A549 (cell line): ENCODE data around the gene ADH5. TPM values are rescaled to one million over a fixed set of nuclear protein-coding genes. Genes with fewer than 3 reads are reported as not detected.
A peak's percentile ranks its signal among the peaks of the same experiment; 100 is the strongest.

Experiments used
- ATAC-seq, 2 experiments: fragments of 200-7000 bp in 1 of 2; fragments of >200 bp in 1 of 2; cut with Nextera tagmentation in 1 of 2; cut with Tn5 transposase in 1 of 2; 3 replicates each; pipeline versions ENCODE4 v1.8.0 to v1.9.1; 2018 to 2020; ENCODE audit warnings: mild to moderate bottlenecking in 1 of 2, moderate library complexity in 1 of 2
- CTCF ChIA-PET: fragments of 300-600 bp; sonication (Branson Sonifier 250); formaldehyde crosslinking; extraction: SDS; loops from one replicate; lab custom pipeline; 2021; ENCODE audit warnings: antibody characterized with exemption, inconsistent platforms; lab: Yijun Ruan, JAX
- POLR2A ChIA-PET: fragments of 350-600 bp; formaldehyde crosslinking; extraction: SDS; loops from one replicate; lab custom pipeline; 2021; ENCODE audit warnings: antibody characterized with exemption, inconsistent platforms; lab: Yijun Ruan, JAX
- DNase-seq, 2 experiments: peaks; one replicate each; pipeline versions ENCODE4 v3.0.0 to v3.0.0-alpha.2; 2011 to 2016; ENCODE audit warnings: low read depth in 1 of 2, low spot score in 1 of 2
- FAIRE-seq: peaks from 2 replicates; lab custom pipeline; 2011; peaks lifted over from hg19 to GRCh38; lab: Jason Lieb, UNC
- H3K27ac ChIP-seq, 2 experiments: fragments of >200 bp; sonication (Bioruptor Twin); formaldehyde crosslinking; 3 replicates each; pipeline ENCODE4 v1.5.1; 2016 to 2017
- H3K4me1 ChIP-seq: fragments of >200 bp; sonication (Bioruptor Twin); formaldehyde crosslinking; 3 replicates; pipeline ENCODE4 v1.6.1; 2016
- H3K4me2 ChIP-seq: fragments of >200 bp; sonication (Bioruptor Twin); formaldehyde crosslinking; 3 replicates; pipeline ENCODE4 v1.6.1; 2016
- H3K4me3 ChIP-seq: fragments of >200 bp; sonication (Bioruptor Twin); formaldehyde crosslinking; 3 replicates; pipeline ENCODE4 v1.5.1; 2016
- H3K9me3 ChIP-seq: fragments of >200 bp; sonication (Bioruptor Twin); formaldehyde crosslinking; 3 replicates; pipeline ENCODE4 v1.6.1; 2016
- CBX2 ChIP-seq: fragments of 200-600 bp; sonication (generic); IDR thresholded peaks from 2 replicates; pipeline ENCODE4 v1.6.1; 2016; ENCODE audit warnings: low read depth, mild to moderate bottlenecking, borderline replicate concordance
- CBX8 ChIP-seq: fragments of 200-600 bp; sonication (generic); IDR thresholded peaks from 2 replicates; pipeline ENCODE4 v1.6.1; 2016
- CHD2 ChIP-seq: fragments of 150-350 bp; IDR thresholded peaks from 2 replicates; pipeline ENCODE4 v1.6.1; 2014; ENCODE audit warnings: low read length; ENCODE audit not compliant: partially characterized antibody
- EHF ChIP-seq: fragments of 250-450 bp; sonication (Bioruptor Pico); IDR thresholded peaks from 2 replicates; pipeline ENCODE4 v1.5.0; 2020; ENCODE audit warnings: mild to moderate bottlenecking
- FOSB ChIP-seq: fragments of 250-450 bp; sonication (Bioruptor Pico); IDR thresholded peaks from 2 replicates; pipeline ENCODE4 v1.5.0; 2020; ENCODE audit warnings: mild to moderate bottlenecking, moderate library complexity
- FOSL2 ChIP-seq, 2 experiments: fragments of 450-650 bp in 1 of 2; fragments of >200 bp in 1 of 2; sonication (Bioruptor Twin) in 1 of 2; formaldehyde crosslinking; IDR thresholded peaks; 2 replicates each; pipeline versions ENCODE4 v1.5.0 to v1.6.1; 2016 to 2020; ENCODE audit warnings: mild to moderate bottlenecking in 1 of 2, moderate library complexity in 1 of 2
- FOXS1 ChIP-seq: fragments of 250-450 bp; sonication (Bioruptor Pico); IDR thresholded peaks from 2 replicates; pipeline ENCODE4 v1.5.0; 2020; ENCODE audit warnings: mild to moderate bottlenecking, moderate library complexity
- JUNB ChIP-seq: fragments of >200 bp; sonication (Bioruptor Twin); formaldehyde crosslinking; IDR thresholded peaks from 2 replicates; pipeline ENCODE4 v1.6.1; 2016
- KDM5A ChIP-seq: fragments of 200-600 bp; sonication (generic); IDR thresholded peaks from 2 replicates; pipeline ENCODE4 v1.6.1; 2016; ENCODE audit warnings: antibody characterized with exemption, mild to moderate bottlenecking
- MAFK ChIP-seq: fragments of 450-650 bp; IDR thresholded peaks from 2 replicates; pipeline ENCODE4 v1.6.1; 2014; ENCODE audit not compliant: partially characterized antibody
- MAZ ChIP-seq: fragments of 150-350 bp; IDR thresholded peaks from 2 replicates; pipeline ENCODE4 v1.6.1; 2014; ENCODE audit warnings: antibody characterized with exemption, low read depth, low read length, borderline replicate concordance
- MYC ChIP-seq: IDR thresholded peaks from 2 replicates; pipeline ENCODE4 v1.6.1; 2012; ENCODE audit warnings: mild to moderate bottlenecking, inconsistent platforms, low read length, improper control_type of control experiment, borderline replicate concordance
- NFE2L2 ChIP-seq: fragments of 150-350 bp; conservative IDR thresholded peaks from 2 replicates; pipeline ENCODE4 v1.6.1; 2014; ENCODE audit warnings: low read length
- NR3C1 ChIP-seq: fragments of >200 bp; sonication (Bioruptor Twin); formaldehyde crosslinking; IDR thresholded peaks from 3 replicates; pipeline ENCODE4 v1.6.1; 2017
- RARB ChIP-seq: fragments of 250-450 bp; sonication (Bioruptor Pico); IDR thresholded peaks from 2 replicates; pipeline ENCODE4 v1.8.0; 2021; ENCODE audit warnings: mild to moderate bottlenecking, moderate library complexity
- RFX5 ChIP-seq: fragments of 450-650 bp; IDR thresholded peaks from 2 replicates; pipeline ENCODE4 v1.7.1; 2014; ENCODE audit warnings: antibody characterized with exemption, mild to moderate bottlenecking, moderate library complexity
- SMC3 ChIP-seq: fragments of >200 bp; sonication (Bioruptor Twin); formaldehyde crosslinking; IDR thresholded peaks from 3 replicates; pipeline ENCODE4 v1.6.1; 2018; ENCODE audit warnings: inconsistent platforms
- SREBF2 ChIP-seq: fragments of 450-650 bp; IDR thresholded peaks from 2 replicates; pipeline ENCODE4 v1.6.1; 2014; ENCODE audit warnings: mild to moderate bottlenecking, moderate library complexity
- TFCP2L1 ChIP-seq: fragments of 250-450 bp; sonication (Bioruptor Pico); IDR thresholded peaks from 2 replicates; pipeline ENCODE4 v1.5.0; 2021; ENCODE audit warnings: mild to moderate bottlenecking
- ZC3H11A ChIP-seq: fragments of 450-650 bp; IDR thresholded peaks from 2 replicates; pipeline ENCODE4 v1.6.1; 2014; ENCODE audit warnings: antibody characterized with exemption, mild to moderate bottlenecking
- ZFP36 ChIP-seq: fragments of 450-650 bp; IDR thresholded peaks from 2 replicates; pipeline ENCODE4 v1.6.1; 2014; ENCODE audit warnings: borderline replicate concordance; ENCODE audit not compliant: partially characterized antibody
- ZNF302 ChIP-seq: fragments of 250-450 bp; sonication (Bioruptor Pico); IDR thresholded peaks from 2 replicates; pipeline ENCODE4 v1.9.0; 2021; ENCODE audit warnings: inconsistent platforms, mild to moderate bottlenecking, moderate library complexity
- WGBS: methylation state at CpG from one replicate; pipeline ENCODE4 v1.1.6; 2017; ENCODE audit errors: missing lambda C conversion rate; 5-methylcytosine and 5-hydroxymethylcytosine counted together
- polyA plus RNA-seq, 4 experiments: library from polyadenylated mRNA; depleted of rRNA in 3 of 4; stranded (reverse); fragments of >200 nt; fragmentation: RNase III in 1 of 4; extraction: RNeasy Plus Mini Kit Qiagen cat#74134 plus additional on column Dnase treatment in 1 of 4; gene quantifications; 2 replicates in 3 of 4; 3 replicates in 1 of 4; pipeline ENCODE4 v1.2.3, GENCODE V29; 2011 to 2017
- TF ChIP-seq, protein P1 (sequence below): fragments of 250-450 bp; sonication (Bioruptor Pico); IDR thresholded peaks from 2 replicates; pipeline ENCODE4 v1.5.0; 2020; ENCODE audit warnings: low read depth, mild to moderate bottlenecking, moderate library complexity
- TF ChIP-seq, protein P2 (sequence below): IDR thresholded peaks from 2 replicates; pipeline ENCODE4 v1.6.1; 2012; ENCODE audit warnings: low read depth, borderline replicate concordance
- TF ChIP-seq, protein P3 (sequence below): fragments of >200 bp; sonication (Bioruptor Twin); formaldehyde crosslinking; IDR thresholded peaks from 3 replicates; pipeline ENCODE4 v1.6.1; 2016
- TF ChIP-seq, protein P4 (sequence below): IDR thresholded peaks from 2 replicates; pipeline ENCODE4 v1.6.1; 2012

The ADH5 gene
- polyA plus RNA-seq, 2 of the 4 experiments (the other 2 are of a cell fraction): 124 to 152 TPM

DNA sequence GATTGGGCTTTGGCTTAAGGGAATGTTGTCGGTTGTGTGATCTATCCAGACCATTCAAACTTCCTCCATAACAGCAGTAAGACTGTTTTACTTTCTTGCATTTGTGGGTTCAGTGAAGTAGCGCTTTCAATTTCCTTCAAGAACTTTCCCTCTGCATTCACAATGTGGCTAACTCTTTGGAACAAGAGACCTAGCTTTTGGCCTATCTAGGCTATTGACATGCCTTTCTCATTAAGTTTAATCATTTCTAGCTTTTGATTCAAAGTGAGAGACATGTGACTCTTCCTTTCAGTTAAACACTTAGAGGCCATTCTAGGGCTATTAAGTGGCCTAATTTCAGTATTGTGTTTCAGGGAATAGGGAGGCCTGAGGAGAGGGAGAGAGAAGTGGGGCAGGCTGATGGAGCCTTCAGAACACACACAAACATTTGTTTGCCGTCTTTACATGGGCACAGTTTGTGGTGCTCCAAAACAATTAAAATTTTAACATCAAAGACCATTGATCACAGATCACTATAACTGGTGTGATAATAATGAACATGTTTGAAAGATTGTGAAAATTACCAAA lies 34.1 kb downstream of the ADH5 start:
- 89% methylated on average over 3 of the region's 3 CpGs for whole genome bisulfite sequencing
- no peak overlapping the region for H3K27ac ChIP-seq
- no peak for TF ChIP-seq CBX8
- TF ChIP-seq NR3C1: no peak
- no peak for TF ChIP-seq MYC
- TF ChIP-seq, protein P1, sequence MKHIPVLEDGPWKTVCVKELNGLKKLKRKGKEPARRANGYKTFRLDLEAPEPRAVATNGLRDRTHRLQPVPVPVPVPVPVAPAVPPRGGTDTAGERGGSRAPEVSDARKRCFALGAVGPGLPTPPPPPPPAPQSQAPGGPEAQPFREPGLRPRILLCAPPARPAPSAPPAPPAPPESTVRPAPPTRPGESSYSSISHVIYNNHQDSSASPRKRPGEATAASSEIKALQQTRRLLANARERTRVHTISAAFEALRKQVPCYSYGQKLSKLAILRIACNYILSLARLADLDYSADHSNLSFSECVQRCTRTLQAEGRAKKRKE (CRISPR knock-in tag): no peak
- no peak for TF ChIP-seq MAZ
- no peak for TF ChIP-seq CHD2
- no peak for TF ChIP-seq FOXS1
- TF ChIP-seq RFX5: no peak
- TF ChIP-seq ZFP36: no peak
- TF ChIP-seq MAFK: no peak
- TF ChIP-seq, protein P2, sequence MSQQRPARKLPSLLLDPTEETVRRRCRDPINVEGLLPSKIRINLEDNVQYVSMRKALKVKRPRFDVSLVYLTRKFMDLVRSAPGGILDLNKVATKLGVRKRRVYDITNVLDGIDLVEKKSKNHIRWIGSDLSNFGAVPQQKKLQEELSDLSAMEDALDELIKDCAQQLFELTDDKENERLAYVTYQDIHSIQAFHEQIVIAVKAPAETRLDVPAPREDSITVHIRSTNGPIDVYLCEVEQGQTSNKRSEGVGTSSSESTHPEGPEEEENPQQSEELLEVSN: no peak
- TF ChIP-seq, protein P3, sequence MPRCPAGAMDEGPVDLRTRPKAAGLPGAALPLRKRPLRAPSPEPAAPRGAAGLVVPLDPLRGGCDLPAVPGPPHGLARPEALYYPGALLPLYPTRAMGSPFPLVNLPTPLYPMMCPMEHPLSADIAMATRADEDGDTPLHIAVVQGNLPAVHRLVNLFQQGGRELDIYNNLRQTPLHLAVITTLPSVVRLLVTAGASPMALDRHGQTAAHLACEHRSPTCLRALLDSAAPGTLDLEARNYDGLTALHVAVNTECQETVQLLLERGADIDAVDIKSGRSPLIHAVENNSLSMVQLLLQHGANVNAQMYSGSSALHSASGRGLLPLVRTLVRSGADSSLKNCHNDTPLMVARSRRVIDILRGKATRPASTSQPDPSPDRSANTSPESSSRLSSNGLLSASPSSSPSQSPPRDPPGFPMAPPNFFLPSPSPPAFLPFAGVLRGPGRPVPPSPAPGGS: no peak
- TF ChIP-seq NFE2L2: no peak
- TF ChIP-seq KDM5A: no peak
- TF ChIP-seq EHF (CRISPR knock-in tag): no peak
- no peak for TF ChIP-seq TFCP2L1
- no peak for TF ChIP-seq SMC3
- TF ChIP-seq FOSB (CRISPR knock-in tag): no peak
- TF ChIP-seq RARB: no peak
- no peak for TF ChIP-seq CBX2
- TF ChIP-seq, all 56 proteins: peak for 0
- CTCF ChIA-PET: interaction anchor here (0.7 to 7.4 kb wide), 6 partner anchors 22 to 580 kb away, joined by 3 to 79 read pairs (median 4); partner anchors contain the start of gene METAP1
- H3K4me2 ChIP-seq: no peak overlapping the region
- no peak overlapping the region for H3K4me3 ChIP-seq
- H3K4me1 ChIP-seq: peaks cover 16% of the 10 kb centered on the region
- DNase-seq (no peak), FAIRE-seq (no peak), ATAC-seq (no peak)
- no peaks in the 10 kb centered on the region for H3K9me3 ChIP-seq
- POLR2A ChIA-PET: no interaction called here

DNA sequence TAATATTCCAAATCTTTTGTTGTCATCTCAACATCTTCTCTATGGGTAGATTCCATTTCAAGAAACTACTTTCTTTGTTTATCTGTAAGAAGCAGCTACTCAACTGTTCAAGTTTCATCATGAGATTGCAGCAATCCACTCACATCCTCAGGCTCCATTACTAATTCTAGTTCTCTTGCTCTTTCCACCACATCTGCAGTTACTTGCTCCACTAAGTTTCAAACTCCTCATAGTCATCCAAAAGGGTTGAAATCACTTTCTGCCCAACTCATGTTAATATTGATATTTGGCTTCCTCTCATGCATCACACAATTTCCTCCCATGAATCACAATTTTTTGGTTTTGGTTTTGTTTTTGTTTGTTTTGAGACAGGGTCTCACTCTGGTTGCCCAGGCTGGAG lies 35.7 kb downstream of the ADH5 start:
- Histone ChIP-seq H3K4me3 (no peak overlapping the region), H3K4me1 (peaks cover 4% of the 10 kb centered on the region; the same call in 1 of the 3 replicates), H3K27ac (no peak overlapping the region), H3K9me3 (no peaks in the 10 kb centered on the region), H3K4me2 (no peak overlapping the region)
- TF ChIP-seq, protein P4, sequence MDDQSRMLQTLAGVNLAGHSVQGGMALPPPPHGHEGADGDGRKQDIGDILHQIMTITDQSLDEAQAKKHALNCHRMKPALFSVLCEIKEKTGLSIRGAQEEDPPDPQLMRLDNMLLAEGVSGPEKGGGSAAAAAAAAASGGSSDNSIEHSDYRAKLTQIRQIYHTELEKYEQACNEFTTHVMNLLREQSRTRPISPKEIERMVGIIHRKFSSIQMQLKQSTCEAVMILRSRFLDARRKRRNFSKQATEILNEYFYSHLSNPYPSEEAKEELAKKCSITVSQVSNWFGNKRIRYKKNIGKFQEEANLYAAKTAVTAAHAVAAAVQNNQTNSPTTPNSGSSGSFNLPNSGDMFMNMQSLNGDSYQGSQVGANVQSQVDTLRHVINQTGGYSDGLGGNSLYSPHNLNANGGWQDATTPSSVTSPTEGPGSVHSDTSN: no peak
- FAIRE-seq (no peak), DNase-seq (no peak), ATAC-seq (no peak)
- POLR2A ChIA-PET: no interaction called here
- CTCF ChIA-PET: interaction anchor here (7.4 kb wide), 1 partner anchor 58 kb away, joined by 79 read pairs; the partner anchor contains the start of gene METAP1

DNA sequence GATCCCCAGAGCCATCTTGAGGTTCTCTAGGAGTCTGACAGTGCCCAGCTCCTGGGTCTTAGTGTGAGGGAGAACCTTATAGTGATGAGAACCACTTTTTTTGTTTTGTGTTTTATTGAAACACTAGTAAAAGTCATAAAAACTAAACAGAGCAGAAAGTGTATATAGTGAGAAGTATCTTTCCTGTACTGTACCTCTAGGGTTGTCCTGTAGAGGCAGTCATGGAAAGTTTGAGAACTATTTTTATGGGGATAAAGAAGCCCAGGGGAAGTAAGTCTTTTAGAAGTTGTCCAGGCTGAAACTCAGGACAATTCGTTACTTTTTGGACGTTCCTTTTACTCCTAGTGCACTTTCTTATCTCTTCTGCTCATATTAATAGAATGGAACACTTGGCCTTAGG lies 40.9 kb downstream of the ADH5 start:
- 90% methylated on average over 2 of the region's 2 CpGs for WGBS
- TF ChIP-seq ZNF302 (CRISPR knock-in tag) (no peak), NFE2L2 (no peak), FOSB (CRISPR knock-in tag) (no peak), MAZ (no peak), FOSL2 (IDR thresholded peaks at IDR 0.05) (no peak), FOSL2 (CRISPR knock-in tag; IDR thresholded peaks at IDR 0.05) (no peak), ZC3H11A (no peak), SREBF2 (no peak), JUNB (no peak)
- TF ChIP-seq, protein P1 (CRISPR knock-in tag): no peak
- Histone ChIP-seq H3K27ac (no peak overlapping the region), H3K4me2 (no peak overlapping the region), H3K9me3 (no peaks in the 10 kb centered on the region), H3K4me1 (no peaks in the 10 kb centered on the region), H3K4me3 (no peak overlapping the region)
- ATAC-seq: peak in 1 of 2 experiments; percentile 63; a peak in 3 of 6 replicates
- no peak for FAIRE-seq
- POLR2A ChIA-PET: interaction anchor here (1.1 kb wide), 1 partner anchor 52 kb away, joined by 4 read pairs; the partner anchor contains the start of gene METAP1
- no peak for DNase-seq
- CTCF ChIA-PET: interaction anchor here (1.2 kb wide), 1 partner anchor 53 kb away, joined by 3 read pairs; no protein-coding TSS in a partner anchor
